Stomach (tissue), 9 donors: ENCODE results near the gene LCN6. TPM values are rescaled to one million over a fixed set of nuclear protein-coding genes. Genes with fewer than 3 reads are reported as not detected.

Experiments
- DNase-seq, 2 donors: peaks; one replicate each; pipeline versions ENCODE4 v3.0.0 to v3.0.0-alpha.2; 2013 to 2019
- H3K27ac ChIP-seq, 5 donors: fragments of 200-600 bp in 4 of 5; sonication (generic) in 4 of 5; one replicate each; pipeline ENCODE4 v1.5.1; 2013 to 2019; ENCODE audit warnings: mild to moderate bottlenecking in 1 of 5, moderate library complexity in 1 of 5
- H3K27me3 ChIP-seq, 3 donors: fragments of 200-600 bp; sonication (generic); one replicate each; pipeline ENCODE4 v1.5.1; 2017 to 2019; ENCODE audit warnings: mixed run types in 1 of 3
- H3K36me3 ChIP-seq, 4 donors: fragments of 200-600 bp; sonication (generic); 1 replicate in 3 of 4; 2 replicates in 1 of 4; pipeline ENCODE4 v1.5.1; 2016 to 2019
- H3K4me1 ChIP-seq, 4 donors: fragments of 200-600 bp; sonication (generic); one replicate each; pipeline ENCODE4 v1.5.1; 2016 to 2019
- H3K4me3 ChIP-seq, 4 donors: fragments of 200-600 bp; sonication (generic) in 3 of 4; one replicate each; pipeline ENCODE4 v1.5.1; 2016 to 2019; ENCODE audit warnings: mild to moderate bottlenecking in 1 of 4
- H3K9me3 ChIP-seq, 4 donors: fragments of 200-600 bp; sonication (generic); one replicate each; pipeline ENCODE4 v1.5.1; 2016 to 2019
- EP300 ChIP-seq: sonication (generic); formaldehyde crosslinking; IDR thresholded peaks from one replicate; pipeline ENCODE4 v1.6.1; 2017; ENCODE audit warnings: antibody characterized with exemption
- POLR2A ChIP-seq, 4 donors: fragments of 450-650 bp; IDR thresholded peaks; one replicate each; pipeline ENCODE4 v1.6.1; 2016; ENCODE audit warnings: antibody characterized with exemption in 4 of 4, control low read depth in 2 of 4, mild to moderate bottlenecking in 1 of 4, moderate library complexity in 1 of 4
- POLR2AphosphoS5 ChIP-seq, 3 donors: sonication (generic); formaldehyde crosslinking; IDR thresholded peaks; one replicate each; pipeline ENCODE4 v1.6.1; 2016; ENCODE audit warnings: antibody characterized with exemption in 3 of 3
- WGBS, 5 donors: extraction: QIAGEN DNeasy Blood & Tissue Kit in 3 of 5; methylation state at CpG; one replicate each; pipeline versions ENCODE4 v1.1.5 to v1.1.7; 2013 to 2018; 5-methylcytosine and 5-hydroxymethylcytosine counted together
- intact Hi-C: fragments of 100-400 bp; cut with DNase I; formaldehyde crosslinking; loops from one replicate; pipeline ENCODE4 v1.15.1; 2023; ENCODE audit warnings: low total_unique reads
- polyA plus RNA-seq, 3 donors: library from polyadenylated mRNA; stranded (reverse); fragments of 200-250 nt; gene quantifications; one replicate each; pipeline ENCODE4 v1.2.3, GENCODE V29; 2013
- total RNA-seq, 5 donors: library from RNA; depleted of rRNA; stranded (reverse); fragments of >200 nt; gene quantifications; one replicate each; pipeline versions ENCODE4 v1.1.0 to v1.2.3, GENCODE V29; 2014 to 2016
- TF ChIP-seq, protein P1 (sequence below), 7 experiments: fragments of 450-650 bp in 4 of 7; fragments of 200-600 bp in 3 of 7; sonication (generic) in 3 of 7; IDR thresholded peaks; one replicate each; pipeline ENCODE4 v1.5.1; 2016 to 2019; ENCODE audit warnings: antibody characterized with exemption in 7 of 7, control low read depth in 2 of 7, mild to moderate bottlenecking in 1 of 7
- donor health status: healthy with polysubstance abuse.
- donor health status: Bipolar disorder and iron deficiency.
- donor health status: healthy.

Gene LCN6
- total and polyA plus RNA-seq, 8 donors: 7.0 to 31.2 (median 19.2) TPM; not detected in 2

DNA sequence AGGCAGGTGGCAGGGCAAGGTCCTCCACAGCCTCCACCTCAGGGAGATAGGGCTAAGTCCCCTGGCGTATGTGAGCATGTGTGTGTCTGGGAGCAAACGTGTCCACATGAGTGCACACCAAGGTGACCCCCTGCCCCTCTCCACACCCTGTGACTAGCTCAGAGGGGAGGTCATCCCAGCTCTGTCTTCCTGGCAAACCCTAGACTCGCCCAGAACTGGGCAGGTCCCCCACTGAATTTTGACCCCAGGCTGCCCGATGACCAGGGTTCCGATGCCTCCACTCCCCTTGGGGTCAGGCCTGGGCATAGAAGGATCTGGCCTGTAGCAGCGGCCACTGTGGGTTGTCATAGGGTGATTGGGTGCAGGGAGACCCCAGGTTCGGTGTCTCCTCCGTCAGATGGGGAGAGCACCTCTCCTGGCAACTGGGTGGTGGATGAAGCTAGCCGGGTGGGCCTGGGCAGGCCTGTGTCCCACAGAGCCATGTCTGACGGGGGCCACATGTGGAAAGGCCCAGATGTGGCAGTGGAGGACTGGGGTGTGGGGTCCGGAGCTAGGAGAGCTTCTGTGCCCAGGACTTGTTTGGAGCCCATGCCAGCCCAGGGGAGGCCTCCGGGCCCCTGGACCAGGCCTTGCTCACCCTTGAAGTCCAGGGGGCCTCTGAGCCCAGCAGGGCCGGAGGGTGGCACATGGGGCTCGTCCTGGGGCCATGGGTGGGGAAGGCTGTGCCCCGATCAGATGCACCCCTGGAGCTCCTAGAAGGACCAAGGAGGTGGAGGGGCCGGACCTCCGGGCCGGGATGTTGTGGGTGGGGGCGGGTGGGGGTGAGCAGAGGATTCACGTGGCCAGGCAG lies 29.8 kb downstream of the LCN6 start:
- Histone ChIP-seq H3K27me3 (peaks cover 0 to 28% (median 16%) of the 10 kb centered on the region in 3 donors), H3K4me1 (peaks cover 22 to 61% (median 42%) of the 10 kb centered on the region in 4 donors), H3K9me3 (no peaks in the 10 kb centered on the region), H3K4me3 (no peak overlapping the region), H3K27ac (peak overlapping the region in 1 of 5 donors; percentile 49), H3K36me3 (peaks cover 11 to 27% (median 26%) of the 10 kb centered on the region in 4 donors)
- no peak for TF ChIP-seq EP300
- TF ChIP-seq POLR2AphosphoS5 (IDR thresholded peaks at IDR 0.05): no peak
- TF ChIP-seq POLR2A (IDR thresholded peaks at IDR 0.05): no peak
- TF ChIP-seq, protein P1, sequence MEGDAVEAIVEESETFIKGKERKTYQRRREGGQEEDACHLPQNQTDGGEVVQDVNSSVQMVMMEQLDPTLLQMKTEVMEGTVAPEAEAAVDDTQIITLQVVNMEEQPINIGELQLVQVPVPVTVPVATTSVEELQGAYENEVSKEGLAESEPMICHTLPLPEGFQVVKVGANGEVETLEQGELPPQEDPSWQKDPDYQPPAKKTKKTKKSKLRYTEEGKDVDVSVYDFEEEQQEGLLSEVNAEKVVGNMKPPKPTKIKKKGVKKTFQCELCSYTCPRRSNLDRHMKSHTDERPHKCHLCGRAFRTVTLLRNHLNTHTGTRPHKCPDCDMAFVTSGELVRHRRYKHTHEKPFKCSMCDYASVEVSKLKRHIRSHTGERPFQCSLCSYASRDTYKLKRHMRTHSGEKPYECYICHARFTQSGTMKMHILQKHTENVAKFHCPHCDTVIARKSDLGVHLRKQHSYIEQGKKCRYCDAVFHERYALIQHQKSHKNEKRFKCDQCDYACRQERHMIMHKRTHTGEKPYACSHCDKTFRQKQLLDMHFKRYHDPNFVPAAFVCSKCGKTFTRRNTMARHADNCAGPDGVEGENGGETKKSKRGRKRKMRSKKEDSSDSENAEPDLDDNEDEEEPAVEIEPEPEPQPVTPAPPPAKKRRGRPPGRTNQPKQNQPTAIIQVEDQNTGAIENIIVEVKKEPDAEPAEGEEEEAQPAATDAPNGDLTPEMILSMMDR (IDR thresholded peaks at IDR 0.05): no peak
- intact Hi-C loops: no loop called here
- WGBS, 5 donors: 57 to 62% (median 59%) methylated on average over 16 to 20 of the region's 20 CpGs
- DNase-seq: no peak

DNA sequence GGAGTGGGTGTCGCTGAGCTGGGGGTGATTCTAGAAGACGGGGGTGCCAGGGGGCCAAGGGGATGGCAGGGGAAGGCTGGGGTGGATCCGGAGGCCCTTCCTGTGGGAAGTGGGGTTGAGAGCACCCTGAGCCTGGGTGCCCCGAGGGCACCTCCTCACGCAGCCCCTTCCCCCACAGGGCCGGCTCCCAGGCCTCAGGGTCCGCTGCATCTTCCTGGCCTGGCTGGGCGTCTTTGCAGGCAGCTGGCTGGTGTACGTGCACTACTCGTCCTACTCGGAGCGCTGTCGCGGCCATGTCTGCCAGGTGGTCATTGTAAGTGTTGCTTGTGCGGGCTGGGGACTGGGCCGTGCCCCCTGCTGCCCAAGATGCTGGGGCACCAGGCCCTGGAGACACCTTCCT lies 30.9 kb downstream of the LCN6 start:
- Histone ChIP-seq H3K9me3 (no peaks in the 10 kb centered on the region), H3K4me1 (peaks cover 26 to 61% (median 45%) of the 10 kb centered on the region in 4 donors), H3K36me3 (peaks cover 0 to 15% (median 14%) of the 10 kb centered on the region in 4 donors), H3K27me3 (peaks cover 0 to 40% (median 27%) of the 10 kb centered on the region in 3 donors), H3K27ac (no peak overlapping the region), H3K4me3 (no peak overlapping the region)
- intact Hi-C loops: no loop called here
- TF ChIP-seq EP300 (no peak), POLR2A (IDR thresholded peaks at IDR 0.05) (no peak), POLR2AphosphoS5 (IDR thresholded peaks at IDR 0.05) (no peak)
- TF ChIP-seq, protein P1 (IDR thresholded peaks at IDR 0.05): no peak
- WGBS, 5 donors: 76 to 86% (median 80%) methylated on average over 5 to 16 of the region's 16 CpGs
- DNase-seq: no peak

DNA sequence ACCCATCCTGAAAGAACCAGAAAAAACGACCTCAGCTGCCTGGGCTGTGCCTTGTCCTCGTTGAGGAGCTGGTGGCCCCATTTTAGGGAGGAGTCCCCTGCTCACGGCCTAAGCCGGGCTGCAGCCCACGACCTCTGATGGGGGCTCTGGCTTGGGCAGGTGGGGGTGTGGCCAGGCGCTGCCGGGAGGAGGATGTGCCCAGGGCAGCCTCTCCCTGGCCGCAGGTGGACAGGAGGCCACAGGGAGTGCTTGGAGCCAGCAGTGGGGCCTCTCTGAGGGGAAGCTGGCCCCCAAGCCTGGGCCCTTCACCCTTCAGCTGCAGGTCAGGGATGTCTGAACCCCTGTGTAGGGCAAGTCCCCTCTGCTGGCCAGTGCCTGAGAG lies 33.4 kb downstream of the LCN6 start:
- peaks cover 17 to 48% (median 33%) of the 10 kb centered on the region in 4 donors for H3K4me1 ChIP-seq
- H3K4me3 ChIP-seq: no peak overlapping the region
- H3K27ac ChIP-seq: peak overlapping the region; percentile 37 to 56 (median 49)
- H3K27me3 ChIP-seq: peaks cover 6 to 52% (median 35%) of the 10 kb centered on the region in 3 donors
- H3K36me3 ChIP-seq: no peaks in the 10 kb centered on the region
- no peak for DNase-seq
- H3K9me3 ChIP-seq: no peaks in the 10 kb centered on the region
- intact Hi-C loops: no loop called here
- WGBS, 5 donors: 10 to 43% (median 33%) methylated on average over 2 to 8 of the region's 8 CpGs
- TF ChIP-seq, protein P1 (IDR thresholded peaks at IDR 0.05): no peak

DNA sequence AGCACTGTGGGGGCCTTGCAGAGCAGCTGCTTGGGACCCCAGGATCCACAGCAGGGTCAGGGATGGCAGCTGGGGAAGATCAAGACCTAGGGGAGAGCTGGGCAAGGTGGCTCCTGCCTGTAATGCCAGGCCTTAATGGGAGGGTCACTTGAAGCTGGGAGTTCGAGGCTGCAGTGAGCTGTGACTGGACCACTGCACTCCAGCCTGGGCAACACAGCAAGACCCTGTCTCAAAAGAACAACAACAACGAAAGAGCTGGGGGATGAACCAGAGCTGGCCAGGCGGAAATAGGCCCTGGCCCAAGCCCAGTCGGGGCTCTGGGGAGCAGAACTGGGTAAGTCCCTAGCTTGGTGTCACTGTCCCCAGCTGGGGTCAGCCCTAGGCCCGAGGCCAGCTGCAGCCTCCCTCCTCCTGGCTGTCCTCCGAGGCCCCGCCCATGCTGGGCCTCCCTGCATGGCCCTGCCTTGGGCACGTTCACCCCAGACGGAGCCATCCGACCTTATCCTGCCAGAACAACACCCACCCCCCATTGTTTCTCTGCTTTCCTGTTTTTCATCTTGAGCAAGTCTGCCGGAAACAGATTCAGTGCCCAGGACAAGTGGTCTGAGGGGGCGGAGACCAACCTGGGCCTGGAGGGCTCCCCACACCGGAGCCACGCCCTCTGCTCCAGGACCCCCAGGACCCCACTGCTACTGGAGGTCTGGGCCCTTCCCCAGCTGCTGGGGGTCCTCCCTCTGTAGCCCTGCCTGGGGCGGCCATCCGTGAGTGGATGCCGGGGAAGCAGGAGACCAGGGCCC lies 34.0 kb downstream of the LCN6 start:
- Histone ChIP-seq H3K27ac (peak overlapping the region in 4 of 5 donors; percentile 37 to 73 (median 52)), H3K9me3 (no peaks in the 10 kb centered on the region), H3K27me3 (peaks cover 6 to 53% (median 35%) of the 10 kb centered on the region in 3 donors), H3K36me3 (no peaks in the 10 kb centered on the region), H3K4me3 (no peak overlapping the region), H3K4me1 (peaks cover 11 to 42% (median 27%) of the 10 kb centered on the region in 4 donors)
- intact Hi-C loops: no loop called here
- WGBS, 5 donors: 61 to 68% (median 64%) methylated on average over 11 to 17 of the region's 17 CpGs
- TF ChIP-seq POLR2AphosphoS5 (IDR thresholded peaks at IDR 0.05) (no peak), POLR2A (IDR thresholded peaks at IDR 0.05) (no peak), EP300 (no peak)
- TF ChIP-seq, protein P1 (IDR thresholded peaks at IDR 0.05): no peak
- DNase-seq: no peak
